SK-N-MC (cell line): ENCODE data around the gene CIAO3.
A peak's percentile ranks its signal among the peaks of the same experiment; 100 is the strongest.

Source experiments
- DNase-seq: peaks from one replicate; pipeline ENCODE4 v3.0.0-alpha.2; 2011; ENCODE audit warnings: low read depth, low spot score
- H3K27ac ChIP-seq: fragments of 200-600 bp; sonication (generic); 2 replicates; pipeline ENCODE4 v1.5.1; 2016; ENCODE audit warnings: mixed run types
- H3K36me3 ChIP-seq: fragments of 200-600 bp; sonication (generic); 2 replicates; pipeline ENCODE4 v1.6.1; 2017; ENCODE audit warnings: antibody characterized with exemption, low read length, mixed read lengths; ENCODE audit not compliant: insufficient read depth
- H3K4me3 ChIP-seq: fragments of 200-600 bp; sonication (generic); 2 replicates; pipeline ENCODE4 v1.5.1; 2016
- H3K9ac ChIP-seq: fragments of 200-600 bp; sonication (generic); 2 replicates; pipeline ENCODE4 v1.8.0; 2017; ENCODE audit warnings: mixed run types, mixed read lengths; ENCODE audit not compliant: insufficient read length
- H3K9me3 ChIP-seq: fragments of 200-600 bp; sonication (generic); 2 replicates; pipeline ENCODE4 v1.6.1; 2017; ENCODE audit warnings: low read depth, mild to moderate bottlenecking, antibody characterized with exemption, low read length, moderate library complexity, mixed read lengths
- EZH2 ChIP-seq: fragments of 200-600 bp; sonication (generic); IDR thresholded peaks from one replicate; pipeline ENCODE4 v1.6.1; 2017; ENCODE audit warnings: antibody characterized with exemption
- FOXP2 ChIP-seq: optimal IDR thresholded peaks from 2 replicates; pipeline ENCODE3; 2011; ENCODE audit warnings: mild to moderate bottlenecking, moderate library complexity; ENCODE audit not compliant: insufficient read depth; ENCODE audit errors: extremely low read length, control extremely low read depth
- POLR2AphosphoS5 ChIP-seq: IDR thresholded peaks from 2 replicates; pipeline ENCODE4 v1.6.1; 2012; ENCODE audit warnings: mild to moderate bottlenecking, low read depth, low read length, borderline replicate concordance

The CIAO3 gene

GRCh38 chr16:729768-730665 is 10.8 kb downstream of the CIAO3 start:
- H3K27ac ChIP-seq = no peak overlapping the region
- no peak overlapping the region for H3K9ac ChIP-seq

DNA sequence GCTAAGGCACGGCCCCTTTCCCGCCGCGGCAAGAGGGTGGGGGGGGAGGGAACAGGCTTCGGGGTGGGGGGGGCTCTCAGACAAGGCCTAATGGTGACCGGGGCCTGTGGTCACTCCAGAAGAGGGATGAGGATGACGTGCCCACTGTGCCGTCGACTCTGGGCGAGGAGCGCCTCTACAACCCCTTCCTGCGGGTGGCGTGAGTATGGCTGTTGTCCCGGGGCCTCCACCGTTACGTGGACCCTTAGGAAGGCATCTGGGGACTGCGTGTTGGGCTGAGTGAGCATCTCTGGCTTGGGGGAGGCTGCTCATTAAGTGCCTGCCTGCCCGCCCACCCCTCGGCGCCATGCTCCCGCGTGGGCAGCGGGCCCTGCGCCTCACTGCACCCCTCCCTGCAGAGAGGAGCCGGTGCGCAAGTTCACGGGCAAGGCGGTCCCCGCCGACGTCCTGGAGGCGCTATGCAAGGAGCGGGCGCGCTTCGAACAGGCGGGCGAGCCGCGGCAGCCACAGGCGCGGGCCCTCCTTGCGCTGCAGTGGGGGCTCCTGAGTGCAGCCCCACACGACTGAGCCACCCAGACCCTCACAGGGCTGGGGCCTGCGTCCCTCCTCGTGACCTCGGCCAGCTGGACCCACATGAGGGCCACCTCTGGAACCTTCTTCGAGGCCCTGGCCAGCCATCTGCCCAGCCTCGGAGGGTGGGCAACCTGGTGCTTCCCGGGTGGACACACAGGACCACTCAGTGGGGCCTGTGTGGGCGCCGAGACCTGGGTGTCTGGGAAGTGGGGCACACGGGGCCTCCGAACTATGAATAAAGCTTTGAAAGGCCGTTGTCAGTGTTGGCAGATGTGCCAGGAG is 11.7 kb downstream of the CIAO3 start:
- Histone ChIP-seq H3K27ac (no peak overlapping the region), H3K9me3 (no peaks in the 10 kb centered on the region), H3K4me3 (no peak overlapping the region; the same call in 1 of the 2 replicates), H3K9ac (no peak overlapping the region), H3K36me3 (no peaks in the 10 kb centered on the region; the same call in 1 of the 2 replicates)
- no peak for DNase-seq
- no peak; the same call in 1 of the 2 replicates for TF ChIP-seq POLR2AphosphoS5
- TF ChIP-seq EZH2 = no peak
- TF ChIP-seq FOXP2 = no peak

More at GRCh38 chr16:729768-730665, 10.8 kb downstream of the CIAO3 start:
- H3K4me3 ChIP-seq = no peak overlapping the region
- DNase-seq = no peak
- no peaks in the 10 kb centered on the region for H3K9me3 ChIP-seq
- no peak; the same call in 1 of the 2 replicates for TF ChIP-seq POLR2AphosphoS5
- TF ChIP-seq EZH2 = no peak
- TF ChIP-seq FOXP2 = no peak
- no peaks in the 10 kb centered on the region; the same call in 1 of the 2 replicates for H3K36me3 ChIP-seq

- H3K9ac ChIP-seq = no peak overlapping the region
- no peak for TF ChIP-seq FOXP2
- TF ChIP-seq POLR2AphosphoS5 = no peak; the same call in 1 of the 2 replicates
- TF ChIP-seq EZH2 = no peak
- H3K9me3 ChIP-seq = no peaks in the 10 kb centered on the region
- DNase-seq = no peak
- H3K4me3 ChIP-seq = peak overlapping the region; percentile 71
- no peak overlapping the region for H3K27ac ChIP-seq
- H3K36me3 ChIP-seq = no peaks in the 10 kb centered on the region
Measured at GRCh38 chr16:728131-728889, 12.5 kb downstream of the CIAO3 start.

DNA sequence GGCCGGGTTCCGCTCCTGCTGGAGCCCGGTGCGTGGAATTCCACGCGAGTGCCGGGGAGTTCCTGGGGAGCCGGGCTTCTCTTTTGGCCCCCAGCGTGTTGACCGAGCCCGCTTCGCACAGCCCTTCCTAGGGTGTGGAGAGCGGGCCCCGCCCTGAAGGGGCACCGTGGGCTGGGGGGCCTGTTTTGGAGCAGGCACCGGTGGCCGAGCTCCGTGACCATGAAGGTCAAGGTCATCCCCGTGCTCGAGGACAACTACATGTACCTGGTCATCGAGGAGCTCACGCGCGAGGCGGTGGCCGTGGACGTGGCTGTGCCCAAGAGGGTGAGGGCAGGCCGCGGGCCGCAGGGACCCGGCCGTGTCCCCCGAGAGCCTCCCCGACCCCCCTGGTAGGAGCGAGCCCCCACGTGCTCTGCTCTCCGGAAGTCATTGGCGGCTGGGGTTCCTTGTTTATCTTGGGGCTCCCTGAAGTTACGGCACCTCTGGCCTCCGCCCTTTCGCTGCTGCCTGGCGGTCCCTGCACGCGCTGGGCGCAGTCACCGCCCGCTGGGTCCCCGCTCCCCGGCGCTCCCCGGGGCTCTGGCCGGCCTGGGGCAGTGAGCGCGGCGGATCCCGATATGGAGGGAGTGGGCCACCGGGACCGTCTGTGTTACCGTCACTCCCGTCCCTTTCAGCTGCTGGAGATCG is 13.4 kb downstream of the CIAO3 start:
- H3K27ac ChIP-seq = no peak overlapping the region
- no peak overlapping the region for H3K9ac ChIP-seq
- no peak for DNase-seq
- H3K4me3 ChIP-seq = peak overlapping the region; percentile 75
- TF ChIP-seq POLR2AphosphoS5 (no peak), EZH2 (no peak), FOXP2 (no peak)
- H3K36me3 ChIP-seq = no peaks in the 10 kb centered on the region
- no peaks in the 10 kb centered on the region for H3K9me3 ChIP-seq

DNA sequence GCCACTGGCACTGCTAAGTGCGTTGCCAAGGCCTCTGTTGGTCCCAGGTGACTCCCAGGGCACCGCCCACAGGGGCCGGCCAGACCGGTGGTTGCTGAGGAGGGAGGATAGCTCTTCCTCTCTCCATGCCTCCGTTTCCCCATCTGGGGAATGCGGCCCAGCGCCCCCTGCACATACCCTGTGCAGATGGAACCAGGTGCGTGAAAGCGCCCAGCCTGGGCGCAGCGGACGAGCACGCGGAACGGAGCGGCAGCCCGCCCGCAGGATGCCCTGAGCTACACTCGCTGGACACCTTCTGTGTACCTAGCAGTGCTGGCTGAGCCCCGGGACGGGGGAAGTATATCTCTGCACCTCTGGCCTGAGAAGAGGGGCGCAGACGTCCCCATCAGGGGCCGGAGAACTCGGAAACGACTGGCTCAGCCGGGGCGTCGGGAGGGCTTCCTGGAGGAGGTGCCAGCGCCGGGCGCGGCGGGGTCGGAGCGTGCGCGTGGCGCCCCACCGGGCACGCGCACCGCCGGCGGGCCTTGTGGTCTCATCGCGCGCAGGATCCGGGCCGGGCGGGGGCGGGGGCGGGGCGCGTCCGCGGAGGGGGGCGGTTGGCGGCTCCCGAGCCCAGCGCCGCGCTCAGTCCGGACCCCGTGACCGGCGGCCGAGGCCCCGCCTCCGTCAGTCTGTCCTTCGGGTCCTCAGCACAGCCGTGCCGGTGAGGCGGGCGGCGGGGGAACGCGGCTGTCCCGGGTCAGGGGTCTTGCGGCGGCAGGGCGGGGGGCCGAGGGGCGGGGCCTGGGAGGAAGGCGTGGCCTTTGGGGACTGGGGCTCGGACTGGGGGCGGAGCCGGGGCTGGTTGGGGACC is 14.1 kb downstream of the CIAO3 start, which contains the start of the genes CCDC78 and HAGHL:
TSS of gene CCDC78 (minus strand) at position 6 of the 853 bp plus-strand sequence. CDS start 76 bp downstream, outside the sequence.
TSS of gene HAGHL (plus strand) at position 669 of the 853 bp plus-strand sequence. CDS start 404 bp downstream, outside the sequence.
- H3K27ac ChIP-seq = no peak within 1 kb of the TSS
- DNase-seq = no peak

GRCh38 chr16:726188-726437 is 14.7 kb downstream of the CIAO3 start:
- DNase-seq = no peak
- Histone ChIP-seq H3K36me3 (no peaks in the 10 kb centered on the region), H3K9ac (no peak overlapping the region), H3K27ac (no peak overlapping the region), H3K4me3 (no peak overlapping the region), H3K9me3 (no peaks in the 10 kb centered on the region)
- no peak for TF ChIP-seq FOXP2
- TF ChIP-seq POLR2AphosphoS5 = no peak
- TF ChIP-seq EZH2 = no peak

More for the DNA sequence above, 14.1 kb downstream of the CIAO3 start, which contains the start of the genes CCDC78 and HAGHL:
- Histone ChIP-seq H3K4me3 (peak within 1 kb of the TSS; percentile 75), H3K9ac (no peak within 1 kb of the TSS), H3K9me3 (no peaks in the 10 kb centered on the region), H3K36me3 (no peaks in the 10 kb centered on the region)
- TF ChIP-seq POLR2AphosphoS5 = no peak
- TF ChIP-seq FOXP2 = no peak
- TF ChIP-seq EZH2 = no peak
